ENCODE results near the gene TRAK2. TPM values are rescaled to one million over a fixed set of nuclear protein-coding genes. Genes with fewer than 3 reads are reported as not detected.
"Not testable (repeated sequence)": the region's sequence is repeated elsewhere in the genome, so short reads cannot be mapped to it uniquely, and the experiment has no call there.

Gene TRAK2
- total and polyA plus RNA-seq, 2 of the 8 experiments (the other 6 are each of a cell fraction or from before 2014, with no cell fraction given) = 4.5 to 15.7 TPM

DNA sequence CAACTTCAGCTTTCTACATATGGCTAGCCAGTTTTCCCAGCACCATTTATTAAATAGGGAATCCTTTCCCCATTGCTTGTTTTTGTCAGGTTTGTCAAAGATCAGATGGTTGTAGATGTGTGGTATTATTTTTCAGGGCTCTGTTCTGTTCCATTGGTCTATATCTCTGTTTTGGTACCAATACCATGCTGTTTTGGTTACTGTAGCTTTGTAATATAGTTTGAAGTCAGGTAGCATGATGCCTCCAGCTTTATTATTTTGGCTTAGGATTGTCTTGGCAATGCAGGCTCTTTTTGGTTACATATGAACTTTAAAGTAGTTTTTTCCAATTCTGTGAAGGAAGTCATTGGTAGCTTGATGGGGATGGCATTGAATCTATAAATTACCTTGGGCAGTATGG, 22.9 kb downstream of the TRAK2 start:
- H3K79me1 ChIP-seq (ENCODE audit: low read depth, low read length); H3K4ac ChIP-seq (replicated peaks; ENCODE audit: insufficient read length, low read depth, low read length); H3K27me3 ChIP-seq (replicated peaks in 1 of 4; ENCODE audit: control insufficient read depth in 3 of 4, extremely low read depth in 1 of 4, insufficient read depth in 3 of 4, low read length in 3 of 4); H3K56ac ChIP-seq (replicated peaks; ENCODE audit: insufficient read length, low read depth, low read length); H3K4me2 ChIP-seq (ENCODE audit: insufficient read depth in 1 of 2, low read depth in 2 of 2, low read length in 2 of 2); H4K8ac ChIP-seq (ENCODE audit: extremely low read depth, insufficient read depth, low read length); H2BK120ac ChIP-seq (replicated peaks; ENCODE audit: low read depth, low read length); H2BK20ac ChIP-seq (ENCODE audit: low read length); H2BK5ac ChIP-seq (ENCODE audit: low read depth, low read length); H3K4me3 ChIP-seq (ENCODE audit: extremely low read depth in 1 of 4, insufficient read depth in 2 of 4, low read depth in 3 of 4, low read length in 4 of 4); H3K27ac ChIP-seq (ENCODE audit: low read depth, low read length); H4K5ac ChIP-seq (ENCODE audit: insufficient read length, low read depth, low read length); H3K79me2 ChIP-seq (ENCODE audit: control insufficient read depth in 1 of 2, insufficient read depth in 2 of 2, low read length in 2 of 2); H4K91ac ChIP-seq (replicated peaks; ENCODE audit: insufficient read length, low read length); H2BK15ac ChIP-seq (ENCODE audit: low read length); H2BK12ac ChIP-seq (ENCODE audit: low read depth, low read length); DNase-seq (ENCODE audit: low read depth in 1 of 2, low spot score in 2 of 2); H2AFZ ChIP-seq (ENCODE audit: low read length); H3K18ac ChIP-seq (ENCODE audit: extremely low read depth, low read length); FAIRE-seq; POLR2A ChIA-PET (ENCODE audit: partially characterized antibody); H3K23ac ChIP-seq (ENCODE audit: insufficient read length); H2AK5ac ChIP-seq (ENCODE audit: low read depth, low read length); H3K23me2 ChIP-seq (ENCODE audit: low read depth, low read length); CTCF ChIA-PET (ENCODE audit: partially characterized antibody); H3K4me1 ChIP-seq (replicated peaks in 1 of 4; ENCODE audit: control insufficient read depth in 3 of 4, insufficient read depth in 4 of 4, low read length in 3 of 4); H3K36me3 ChIP-seq (ENCODE audit: control insufficient read depth in 2 of 4, insufficient read depth in 4 of 4, low read length in 3 of 4); H3K9ac ChIP-seq (replicated peaks in 1 of 4; ENCODE audit: extremely low read depth in 1 of 4, low read depth in 3 of 4, low read length in 3 of 4); H3K14ac ChIP-seq (ENCODE audit: insufficient read length); H4K20me1 ChIP-seq (replicated peaks in 1 of 2; ENCODE audit: control insufficient read depth in 1 of 2, insufficient read depth in 2 of 2, low read length in 2 of 2): not testable (repeated sequence)
- peaks cover 11 to 12% of the 10 kb centered on the region in 2 experiments; a peak in 2 of 4 replicates for H3K9me3 ChIP-seq (ENCODE audit: insufficient read depth in 2 of 2, low read depth in 1 of 2, low read length in 1 of 2)

Data from H1 (cell line).